ENCODE data around the gene MACROD2.

The MACROD2 gene

GRCh38 chr20:14865169-14865568 is 869.9 kb downstream of the MACROD2 start:
- in situ Hi-C loops (cut with HindIII; ENCODE audit: low sequenced_read_pairs): no loop called here
- DNase-seq (ENCODE audit: low read depth): no peak
- TF ChIP-seq CTCF (IDR thresholded peaks at IDR 0.05; ENCODE audit: low read depth, low read length, missing control alignments): no peak
- no peak overlapping the region for H3K4me3 ChIP-seq (ENCODE audit: low read depth, low read length)

GRCh38 chr20:14865731-14866130 is 870.4 kb downstream of the MACROD2 start:
- DNase-seq (ENCODE audit: low read depth): no peak
- in situ Hi-C loops (cut with HindIII; ENCODE audit: low sequenced_read_pairs): no loop called here
- H3K4me3 ChIP-seq (ENCODE audit: low read depth, low read length): no peak overlapping the region
- TF ChIP-seq CTCF (IDR thresholded peaks at IDR 0.05; ENCODE audit: low read depth, low read length, missing control alignments): no peak

GRCh38 chr20:14866841-14867514 is 871.7 kb downstream of the MACROD2 start:
- no peak overlapping the region for H3K4me3 ChIP-seq (ENCODE audit: low read depth, low read length)
- in situ Hi-C loops (cut with HindIII; ENCODE audit: low sequenced_read_pairs): no loop called here
- no peak for TF ChIP-seq CTCF (IDR thresholded peaks at IDR 0.05; ENCODE audit: low read depth, low read length, missing control alignments)
- no peak for DNase-seq (ENCODE audit: low read depth)

GRCh38 chr20:14877301-14878028 is 882.1 kb downstream of the MACROD2 start:
- in situ Hi-C loops (cut with HindIII; ENCODE audit: low sequenced_read_pairs): no loop called here
- TF ChIP-seq CTCF (IDR thresholded peaks at IDR 0.05; ENCODE audit: low read depth, low read length, missing control alignments): no peak
- DNase-seq (ENCODE audit: low read depth): peak; percentile 19
- H3K4me3 ChIP-seq (ENCODE audit: low read depth, low read length): no peak overlapping the region

- no peak for TF ChIP-seq CTCF (IDR thresholded peaks at IDR 0.05; ENCODE audit: low read depth, low read length, missing control alignments)
- DNase-seq (ENCODE audit: low read depth): no peak
- in situ Hi-C loops (cut with HindIII; ENCODE audit: low sequenced_read_pairs): no loop called here
- no peak overlapping the region for H3K4me3 ChIP-seq (ENCODE audit: low read depth, low read length)
Observed at GRCh38 chr20:14878676-14879019, 883.3 kb downstream of the MACROD2 start.

GRCh38 chr20:14879020-14879697 is 883.8 kb downstream of the MACROD2 start:
- in situ Hi-C loops (cut with HindIII; ENCODE audit: low sequenced_read_pairs): no loop called here
- no peak for TF ChIP-seq CTCF (IDR thresholded peaks at IDR 0.05; ENCODE audit: low read depth, low read length, missing control alignments)
- peak; percentile 5 for DNase-seq (ENCODE audit: low read depth)
- H3K4me3 ChIP-seq (ENCODE audit: low read depth, low read length): no peak overlapping the region

Measured in astrocyte of the cerebellum (primary cell).